ENCODE results near the gene ARHGAP19.

Gene ARHGAP19

DNA sequence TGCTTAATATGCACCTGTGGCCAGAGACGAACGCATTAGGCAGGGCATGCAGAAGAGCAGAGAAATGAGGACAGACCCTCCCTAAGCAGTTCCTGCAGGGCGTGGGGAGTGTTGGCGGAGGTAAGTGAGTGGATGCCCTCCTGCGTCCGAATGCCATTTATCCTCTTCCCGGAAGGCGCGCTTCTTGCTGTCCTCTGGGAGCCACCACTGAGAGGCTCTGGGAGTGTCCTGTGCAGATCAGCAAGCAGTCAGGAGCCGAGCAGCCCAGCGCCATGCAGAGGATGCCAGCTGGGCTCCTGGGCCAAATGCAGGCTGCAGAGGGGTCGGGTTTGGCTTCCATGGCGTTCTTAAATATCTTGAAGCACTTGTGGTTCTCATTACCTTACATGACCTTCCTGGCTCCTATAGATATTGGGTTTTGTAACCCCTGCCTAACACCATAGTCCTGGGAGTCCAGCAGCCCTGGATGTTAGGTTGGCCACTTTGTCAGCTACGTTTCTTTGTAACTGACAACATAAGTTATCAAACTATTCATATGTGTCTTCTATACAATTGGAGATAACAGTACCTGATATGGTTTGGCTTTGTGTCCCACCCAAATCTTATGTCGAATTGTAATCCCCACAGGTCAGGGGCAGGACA is 76.7 kb downstream of the ARHGAP19 start:
- TF ChIP-seq, protein P1, sequence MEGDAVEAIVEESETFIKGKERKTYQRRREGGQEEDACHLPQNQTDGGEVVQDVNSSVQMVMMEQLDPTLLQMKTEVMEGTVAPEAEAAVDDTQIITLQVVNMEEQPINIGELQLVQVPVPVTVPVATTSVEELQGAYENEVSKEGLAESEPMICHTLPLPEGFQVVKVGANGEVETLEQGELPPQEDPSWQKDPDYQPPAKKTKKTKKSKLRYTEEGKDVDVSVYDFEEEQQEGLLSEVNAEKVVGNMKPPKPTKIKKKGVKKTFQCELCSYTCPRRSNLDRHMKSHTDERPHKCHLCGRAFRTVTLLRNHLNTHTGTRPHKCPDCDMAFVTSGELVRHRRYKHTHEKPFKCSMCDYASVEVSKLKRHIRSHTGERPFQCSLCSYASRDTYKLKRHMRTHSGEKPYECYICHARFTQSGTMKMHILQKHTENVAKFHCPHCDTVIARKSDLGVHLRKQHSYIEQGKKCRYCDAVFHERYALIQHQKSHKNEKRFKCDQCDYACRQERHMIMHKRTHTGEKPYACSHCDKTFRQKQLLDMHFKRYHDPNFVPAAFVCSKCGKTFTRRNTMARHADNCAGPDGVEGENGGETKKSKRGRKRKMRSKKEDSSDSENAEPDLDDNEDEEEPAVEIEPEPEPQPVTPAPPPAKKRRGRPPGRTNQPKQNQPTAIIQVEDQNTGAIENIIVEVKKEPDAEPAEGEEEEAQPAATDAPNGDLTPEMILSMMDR (IDR thresholded peaks at IDR 0.05; ENCODE audit: extremely low read depth, missing control alignments): no peak
- no peak for DNase-seq (ENCODE audit: low spot score)

GRCh38 chr10:97213431-97213830 is 79.0 kb downstream of the ARHGAP19 start:
- TF ChIP-seq, protein P1 (IDR thresholded peaks at IDR 0.05; ENCODE audit: extremely low read depth, missing control alignments): no peak
- DNase-seq (ENCODE audit: low spot score): no peak

DNA sequence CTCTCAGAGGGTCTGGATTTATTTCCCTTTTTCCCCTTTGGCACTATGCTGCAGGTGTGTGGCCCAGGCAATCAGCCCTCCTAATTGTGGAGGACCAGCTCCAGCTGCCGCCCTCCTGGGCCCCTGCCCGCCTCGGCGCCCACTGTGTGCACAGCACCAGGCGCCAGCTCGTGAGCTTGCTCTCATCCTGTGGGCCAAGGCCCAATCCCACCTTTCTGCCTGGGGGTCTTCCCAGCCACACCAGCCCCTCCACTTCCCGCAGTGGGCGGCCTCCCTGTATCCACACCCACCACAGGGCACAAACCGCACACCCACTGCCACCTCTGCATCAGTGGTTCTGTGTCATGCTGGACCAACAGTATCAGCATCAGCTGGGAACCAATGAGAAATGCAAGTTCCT is 81.2 kb downstream of the ARHGAP19 start:
- TF ChIP-seq, protein P1 (IDR thresholded peaks at IDR 0.05; ENCODE audit: extremely low read depth, missing control alignments): no peak
- DNase-seq (ENCODE audit: low spot score): no peak

- TF ChIP-seq, protein P1 (IDR thresholded peaks at IDR 0.05; ENCODE audit: extremely low read depth, missing control alignments): peak; percentile 93
- DNase-seq (ENCODE audit: low spot score): peak; percentile 71
Measured at GRCh38 chr10:97210543-97210960, 81.9 kb downstream of the ARHGAP19 start.

- TF ChIP-seq, protein P1 (IDR thresholded peaks at IDR 0.05; ENCODE audit: extremely low read depth, missing control alignments): no peak
- DNase-seq (ENCODE audit: low spot score): no peak
Measured at GRCh38 chr10:97207756-97208346, 84.6 kb downstream of the ARHGAP19 start.

- TF ChIP-seq, protein P1 (IDR thresholded peaks at IDR 0.05; ENCODE audit: extremely low read depth, missing control alignments): no peak
- no peak for DNase-seq (ENCODE audit: low spot score)
Measured at GRCh38 chr10:97207131-97207530, 85.3 kb downstream of the ARHGAP19 start.

- TF ChIP-seq, protein P1 (IDR thresholded peaks at IDR 0.05; ENCODE audit: extremely low read depth, missing control alignments): no peak
- no peak for DNase-seq (ENCODE audit: low spot score)
Measured at GRCh38 chr10:97204826-97205679, 87.4 kb downstream of the ARHGAP19 start.
